HCEC 1CT (cell line): ENCODE measurements around the gene PTGDS.
A peak's percentile ranks its signal among the peaks of the same experiment; 100 is the strongest.

Experiments
- DNase-seq: peaks from one replicate; pipeline ENCODE4 v3.0.0-alpha.2; 2017

PTGDS gene

DNA sequence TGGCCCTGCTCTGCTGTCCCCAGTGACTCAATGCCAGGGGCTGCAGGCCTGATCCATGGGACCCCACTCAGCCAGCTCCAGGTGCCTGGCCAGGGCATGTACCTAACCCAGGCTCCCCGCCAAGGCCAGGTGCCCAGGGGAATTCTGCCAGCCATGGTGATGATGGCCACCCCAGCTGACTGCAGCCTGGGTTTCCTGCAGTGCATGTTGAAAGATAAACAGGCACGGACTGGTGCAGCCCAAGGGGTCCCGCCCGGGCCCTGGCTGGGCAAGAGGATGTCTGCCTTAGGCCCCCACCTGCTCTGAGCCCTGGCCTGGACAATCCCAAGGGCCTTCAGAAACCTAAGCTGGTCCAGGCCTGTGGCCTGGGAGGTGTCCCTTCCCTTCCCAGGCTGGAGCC lies 49.5 kb downstream of the PTGDS start:
- DNase-seq = no peak

DNA sequence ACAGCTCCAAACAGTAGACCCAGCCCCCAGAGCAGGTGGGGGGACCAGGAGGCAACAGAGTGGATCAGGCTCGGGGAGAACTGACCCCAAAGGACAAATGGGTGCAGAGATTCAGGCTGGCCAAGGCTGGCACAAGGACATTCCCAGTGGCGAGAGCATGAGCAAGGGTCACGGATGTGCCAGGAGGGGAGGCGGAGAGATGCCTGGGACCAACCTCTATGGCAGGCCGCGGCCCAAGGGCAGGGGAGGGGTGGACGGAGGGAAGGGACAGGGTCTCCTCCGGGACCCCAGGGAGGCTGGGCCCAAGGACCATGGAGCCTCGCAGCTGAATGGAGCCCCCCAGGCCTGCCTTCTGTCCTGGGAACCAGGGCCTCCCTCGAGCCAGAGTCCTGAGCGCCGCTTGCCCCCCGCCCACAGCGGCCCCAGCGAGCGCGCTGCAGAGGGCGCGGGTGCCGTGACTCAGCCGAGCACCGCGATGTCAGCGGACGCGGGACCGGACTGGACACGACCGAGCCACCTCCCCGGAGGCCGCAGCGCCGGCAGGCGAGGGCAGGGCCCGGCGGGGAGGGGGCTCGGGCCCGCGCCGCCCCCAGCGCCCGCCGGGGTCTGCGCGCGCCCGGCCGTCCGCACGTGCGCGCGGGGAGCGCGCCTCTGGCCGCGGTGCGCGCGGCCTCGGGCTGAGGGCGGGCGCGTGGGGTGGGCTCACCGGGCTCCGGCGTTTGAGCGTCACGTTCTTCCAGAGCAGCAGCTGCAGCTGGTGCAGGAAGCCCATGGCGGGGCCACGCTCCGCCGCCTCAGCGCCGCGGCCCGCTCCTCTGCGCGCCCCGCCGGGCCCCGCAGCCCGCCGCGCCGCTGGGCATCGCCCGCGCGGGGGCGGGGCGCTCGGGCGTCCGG lies 50.3 kb downstream of the PTGDS start, which contains the start of gene ABCA2:
Gene ABCA2, minus strand, starts transcription at position 869 of the 894 bp plus-strand sequence. Its CDS starts 97 bp downstream, at position 772.
- DNase-seq = peak; percentile 32

DNA sequence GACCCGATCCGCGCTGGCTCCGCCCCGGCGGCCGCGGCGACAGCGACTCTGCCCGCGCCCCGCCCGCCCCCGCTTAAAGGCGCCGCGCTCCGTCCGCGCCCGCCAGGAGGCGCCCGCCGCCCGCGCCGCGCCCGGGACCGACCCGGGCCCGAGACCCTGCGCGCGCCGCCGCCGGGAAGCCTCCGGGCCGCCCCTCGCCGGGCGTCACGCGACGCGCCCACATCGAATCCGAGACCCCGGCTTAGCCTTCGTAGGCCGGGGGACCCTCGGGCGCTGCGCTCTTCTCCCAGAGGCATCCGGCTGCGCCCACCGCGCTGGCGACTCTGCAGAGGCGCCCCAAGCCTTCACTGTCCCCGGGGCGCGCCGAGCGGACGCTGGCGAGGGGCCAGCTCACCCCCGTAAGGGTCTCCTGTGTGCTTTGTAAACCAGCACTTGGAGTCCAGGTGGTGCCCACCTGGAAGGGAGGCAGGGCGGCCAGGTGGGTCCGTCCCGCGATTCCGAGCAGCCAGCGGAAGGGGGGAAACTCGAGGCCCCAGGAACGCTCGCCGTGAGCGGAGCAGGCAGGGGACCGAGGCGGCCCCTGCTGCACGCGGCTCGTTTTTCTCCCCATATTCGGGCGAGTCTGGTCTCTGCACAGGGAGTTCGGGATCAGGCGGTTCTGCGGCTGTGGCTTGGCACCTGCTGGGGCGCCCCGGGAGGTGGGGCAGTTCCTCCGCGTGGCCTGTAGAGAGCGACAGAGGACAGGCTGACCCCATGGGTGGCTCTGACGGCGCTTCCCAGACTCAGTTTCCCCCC lies 51.2 kb downstream of the PTGDS start:
- peak; percentile 21 for DNase-seq

DNA sequence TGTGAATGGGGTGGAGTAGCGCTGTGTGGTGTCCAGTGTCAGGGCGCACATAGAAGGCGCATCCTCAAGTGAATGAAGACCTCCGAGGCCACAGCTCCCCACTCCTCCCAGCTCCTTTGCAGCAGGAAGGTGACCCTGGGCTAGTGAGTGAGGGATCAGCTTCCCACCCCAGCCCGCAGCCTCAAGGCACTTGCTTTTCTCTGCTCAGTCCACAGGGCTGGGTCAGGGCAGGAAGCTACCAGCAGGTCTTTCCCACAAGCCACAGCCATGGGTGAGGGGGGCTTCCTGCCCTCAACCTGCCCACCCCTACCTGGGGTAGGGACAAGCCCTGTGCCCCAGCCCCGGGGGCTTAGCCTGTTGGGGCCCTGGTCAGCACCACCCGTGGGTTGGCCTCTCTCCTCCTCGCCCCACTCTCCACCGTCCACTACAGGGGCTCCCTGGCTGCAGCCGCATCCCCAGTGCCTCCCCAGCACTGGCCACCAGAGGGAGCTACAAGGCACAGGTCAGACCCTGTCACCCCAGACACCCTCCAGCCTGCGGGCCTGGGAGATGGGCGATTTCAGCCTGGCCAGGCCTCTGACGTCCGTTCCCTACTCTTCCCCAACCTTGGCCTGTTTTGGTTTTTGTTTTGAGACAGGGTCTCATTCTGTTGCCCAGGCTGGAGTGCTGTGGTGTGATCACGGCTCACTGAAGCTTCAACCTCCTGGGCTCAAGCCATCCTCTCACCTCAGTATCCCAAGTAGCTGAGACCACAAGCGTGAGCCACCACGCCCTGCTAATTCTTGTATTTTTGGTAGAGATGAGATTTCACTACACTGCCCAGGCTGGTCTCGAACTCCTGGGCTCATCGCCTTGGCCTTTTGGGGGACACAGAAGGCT lies 52.0 kb downstream of the PTGDS start:
- DNase-seq = peak; percentile 43

DNA sequence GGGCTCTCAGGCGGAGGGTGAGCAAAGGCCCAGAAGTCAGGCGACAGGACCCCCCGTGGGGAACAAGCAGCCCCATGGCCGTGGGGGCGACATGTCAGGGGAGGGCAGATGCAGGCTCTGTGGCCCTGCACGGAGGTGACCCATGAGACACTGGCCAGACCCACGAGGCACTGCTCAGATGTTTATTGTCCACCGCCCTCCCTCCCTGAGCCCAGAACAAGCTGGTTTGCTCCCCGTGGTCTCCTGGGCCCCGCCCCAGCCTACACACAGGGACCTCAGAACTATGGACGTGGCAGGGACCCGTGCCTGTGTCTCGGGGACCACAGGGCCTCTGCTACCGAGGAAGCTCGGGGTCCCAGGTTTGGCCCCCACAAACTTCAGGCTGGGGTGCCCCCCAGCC lies 52.7 kb downstream of the PTGDS start:
- DNase-seq = no peak

DNA sequence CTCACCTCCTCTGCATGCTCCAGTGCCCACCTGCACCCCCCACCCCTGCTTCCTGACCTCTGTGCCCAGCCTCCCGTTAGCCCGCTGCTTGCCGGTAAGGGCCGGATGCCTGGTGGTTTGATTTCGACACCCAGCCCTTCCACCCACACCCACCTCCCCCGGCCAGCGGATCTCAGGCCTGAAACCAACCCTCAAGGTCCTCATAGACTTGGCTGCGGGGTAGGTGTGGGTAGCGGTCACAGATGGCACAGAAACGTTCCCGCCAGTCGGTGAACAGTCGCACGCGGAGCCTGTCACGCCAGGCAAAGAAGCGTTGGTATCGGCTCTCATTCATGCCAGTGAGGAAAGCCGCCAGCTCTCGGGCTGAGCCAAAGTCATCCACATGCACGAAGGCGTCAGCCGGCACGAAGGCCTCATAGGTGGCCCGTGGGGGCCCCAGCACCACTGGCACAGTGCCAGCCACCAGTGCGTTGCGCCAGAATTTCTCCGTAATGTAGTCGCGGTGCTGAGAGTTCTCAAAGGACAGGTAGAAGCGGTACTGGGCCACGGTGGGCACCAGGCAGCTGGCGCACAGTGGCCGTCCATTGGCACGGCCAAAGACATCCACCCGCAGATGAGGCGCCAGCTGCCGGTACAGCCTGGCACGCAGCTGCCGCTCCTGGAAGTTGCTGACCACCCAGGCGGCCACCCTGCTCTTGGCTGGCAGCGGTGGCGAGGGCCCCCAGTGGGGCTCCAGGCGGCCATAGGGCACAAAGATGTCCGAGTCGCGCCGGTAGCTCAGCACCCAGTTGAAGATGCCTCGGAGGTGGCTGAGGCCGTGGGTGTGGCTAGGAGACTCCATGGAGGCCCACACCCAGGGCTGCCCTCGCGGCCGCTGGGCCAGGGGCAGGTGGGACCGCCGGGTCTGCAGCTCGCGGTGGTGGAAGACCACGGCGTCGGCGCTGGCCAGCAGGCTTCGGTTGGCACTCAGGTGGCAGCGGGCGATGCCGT lies 53.5 kb downstream of the PTGDS start:
- DNase-seq = no peak
